Natural killer cell (primary cell): Measurements from ENCODE around the gene DNAJC15. TPM values are rescaled to one million over a fixed set of nuclear protein-coding genes. Genes with fewer than 3 reads are reported as not detected.

Experiments
- ATAC-seq, 3 donors: fragments of 150-1000 bp in 2 of 3; fragments of 200-7000 bp in 1 of 3; cut with Tn5 transposase; 1 replicate in 1 of 3; 2 replicates in 2 of 3; pipeline ENCODE4 v1.10.0; 2021; ENCODE audit warnings: mild to moderate bottlenecking in 2 of 3, moderate library complexity in 2 of 3
- DNase-seq, 2 donors: peaks; one replicate each; pipeline versions ENCODE4 v3.0.0 to v3.0.0-alpha.2; 2013 to 2021; ENCODE audit warnings: mixed read lengths in 1 of 2
- H3K27ac ChIP-seq: one replicate; pipeline ENCODE4 v1.5.1; 2013; ENCODE audit warnings: mild to moderate bottlenecking, low read length
- H3K27me3 ChIP-seq: one replicate; pipeline ENCODE4 v1.6.1; 2013; ENCODE audit warnings: low read length; ENCODE audit not compliant: control insufficient read depth, insufficient read depth
- H3K36me3 ChIP-seq: one replicate; pipeline ENCODE4 v1.6.1; 2013; ENCODE audit warnings: low read length; ENCODE audit not compliant: control insufficient read depth, insufficient read depth
- H3K4me1 ChIP-seq: one replicate; pipeline ENCODE4 v1.6.1; 2013; ENCODE audit warnings: low read length; ENCODE audit not compliant: control insufficient read depth, insufficient read depth
- H3K4me3 ChIP-seq: one replicate; pipeline ENCODE4 v1.5.1; 2013; ENCODE audit warnings: low read length
- H3K9me3 ChIP-seq: one replicate; pipeline ENCODE4 v1.6.1; 2013; ENCODE audit warnings: low read length; ENCODE audit not compliant: control insufficient read depth, insufficient read depth
- H3K27ac Mint-ChIP-seq, 2 donors: one replicate each; pipeline ENCODE4 v1.8.0; 2022; ENCODE audit warnings: mild to moderate bottlenecking in 2 of 2, mixed read lengths in 2 of 2, moderate library complexity in 1 of 2
- H3K27me3 Mint-ChIP-seq, 2 donors: one replicate each; pipeline ENCODE4 v1.8.0; 2022; ENCODE audit warnings: low read depth in 2 of 2, mixed read lengths in 2 of 2
- H3K36me3 Mint-ChIP-seq: one replicate; pipeline ENCODE4 v1.8.0; 2022; ENCODE audit warnings: mixed read lengths
- H3K4me1 Mint-ChIP-seq, 2 donors: one replicate each; pipeline ENCODE4 v1.8.0; 2022; ENCODE audit warnings: mixed read lengths in 2 of 2
- H3K4me3 Mint-ChIP-seq: one replicate; pipeline ENCODE4 v1.8.0; 2022; ENCODE audit warnings: mild to moderate bottlenecking, moderate library complexity, mixed read lengths
- H3K9me3 Mint-ChIP-seq, 2 donors: one replicate each; pipeline ENCODE4 v1.8.0; 2022; ENCODE audit warnings: mixed read lengths in 2 of 2
- WGBS: methylation state at CpG from one replicate; pipeline ENCODE4 v1.1.7; 2013; ENCODE audit warnings: missing lambda C conversion rate; ENCODE audit not compliant: insufficient coverage; 5-methylcytosine and 5-hydroxymethylcytosine counted together
- intact Hi-C: fragments of 100-400 bp; cut with micrococcal nuclease; formaldehyde crosslinking; loops from one replicate; pipeline ENCODE4 v1.14.2; 2022
- total RNA-seq, 4 donors: library from RNA; stranded (reverse); fragments of 120-200 nt in 1 of 4; gene quantifications; one replicate each; pipeline versions ENCODE4 v1.2.3 to v1.2.4, GENCODE V29; 2013 to 2022
- TF ChIP-seq, protein P1 (sequence below): fragments of 200-600 bp; IDR thresholded peaks from one replicate; pipeline ENCODE4 v1.8.0; 2022; ENCODE audit warnings: antibody characterized with exemption

The DNAJC15 gene
- total RNA-seq, 3 donors from 2014 or later (not counting 1 experiment from before 2014, with no cell fraction given), result 7.7 to 10.0 (median 8.3) TPM

- peaks cover 33 to 34% of the 10 kb centered on the region in 2 donors for H3K4me1 Mint-ChIP-seq
- WGBS, result under 1% methylated on average over 44 of the region's 45 CpGs
- no peaks in the 10 kb centered on the region for H3K36me3 Mint-ChIP-seq
- H3K36me3 ChIP-seq, result no peaks in the 10 kb centered on the region
- ATAC-seq (peak; percentile 86 to 91 (median 88)), DNase-seq (peak; percentile 68 to 87)
- no peaks in the 10 kb centered on the region for H3K9me3 Mint-ChIP-seq
- H3K4me3 Mint-ChIP-seq, result peak within 1 kb of the TSS; percentile 95
- no peaks in the 10 kb centered on the region for H3K27me3 Mint-ChIP-seq
- intact Hi-C loops, result loop anchor here (2.0 to 10.0 kb wide), 3 partner anchors 31 to 1583 kb away; partner anchors contain the start of genes DNAJC15 and TSC22D1
- peaks cover 23% of the 10 kb centered on the region for H3K4me1 ChIP-seq
- peak within 1 kb of the TSS; percentile 98 to 99 for H3K27ac Mint-ChIP-seq
- no peaks in the 10 kb centered on the region for H3K9me3 ChIP-seq
- TF ChIP-seq, protein P1, sequence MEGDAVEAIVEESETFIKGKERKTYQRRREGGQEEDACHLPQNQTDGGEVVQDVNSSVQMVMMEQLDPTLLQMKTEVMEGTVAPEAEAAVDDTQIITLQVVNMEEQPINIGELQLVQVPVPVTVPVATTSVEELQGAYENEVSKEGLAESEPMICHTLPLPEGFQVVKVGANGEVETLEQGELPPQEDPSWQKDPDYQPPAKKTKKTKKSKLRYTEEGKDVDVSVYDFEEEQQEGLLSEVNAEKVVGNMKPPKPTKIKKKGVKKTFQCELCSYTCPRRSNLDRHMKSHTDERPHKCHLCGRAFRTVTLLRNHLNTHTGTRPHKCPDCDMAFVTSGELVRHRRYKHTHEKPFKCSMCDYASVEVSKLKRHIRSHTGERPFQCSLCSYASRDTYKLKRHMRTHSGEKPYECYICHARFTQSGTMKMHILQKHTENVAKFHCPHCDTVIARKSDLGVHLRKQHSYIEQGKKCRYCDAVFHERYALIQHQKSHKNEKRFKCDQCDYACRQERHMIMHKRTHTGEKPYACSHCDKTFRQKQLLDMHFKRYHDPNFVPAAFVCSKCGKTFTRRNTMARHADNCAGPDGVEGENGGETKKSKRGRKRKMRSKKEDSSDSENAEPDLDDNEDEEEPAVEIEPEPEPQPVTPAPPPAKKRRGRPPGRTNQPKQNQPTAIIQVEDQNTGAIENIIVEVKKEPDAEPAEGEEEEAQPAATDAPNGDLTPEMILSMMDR, result no peak
- peak within 1 kb of the TSS; percentile 98 for H3K27ac ChIP-seq
- peak within 1 kb of the TSS; percentile 92 for H3K4me3 ChIP-seq
- H3K27me3 ChIP-seq, result no peaks in the 10 kb centered on the region
Measured at GRCh38 chr13:42991898-42992763, 31.3 kb upstream of the DNAJC15 start, which contains the start of gene EPSTI1. TSS of gene EPSTI1 (minus strand) at chr13:42992241. CDS start at chr13:42992165, 76 bp downstream.

GRCh38 chr13:42992764-42993122 is 30.6 kb upstream of the DNAJC15 start:
- H3K9me3 ChIP-seq, result no peaks in the 10 kb centered on the region
- peak overlapping the region; percentile 95 for H3K4me3 Mint-ChIP-seq
- H3K9me3 Mint-ChIP-seq, result no peaks in the 10 kb centered on the region
- peaks cover 33 to 34% of the 10 kb centered on the region in 2 donors for H3K4me1 Mint-ChIP-seq
- H3K4me1 ChIP-seq, result peaks cover 23% of the 10 kb centered on the region
- peak overlapping the region; percentile 92 for H3K4me3 ChIP-seq
- no peak for DNase-seq
- peak in 1 of 3 donors; percentile 1 for ATAC-seq
- 7% methylated on average over 4 of the region's 4 CpGs for WGBS
- no peaks in the 10 kb centered on the region for H3K27me3 ChIP-seq
- no peaks in the 10 kb centered on the region for H3K27me3 Mint-ChIP-seq
- peak overlapping the region; percentile 98 to 99 for H3K27ac Mint-ChIP-seq
- no peaks in the 10 kb centered on the region for H3K36me3 ChIP-seq
- H3K27ac ChIP-seq, result peak overlapping the region; percentile 98
- H3K36me3 Mint-ChIP-seq, result no peaks in the 10 kb centered on the region
- intact Hi-C loops, result loop anchor here (2.0 to 10.0 kb wide), 2 partner anchors 62 to 1582 kb away; partner anchors contain the start of gene TSC22D1
- TF ChIP-seq, protein P1, result no peak

DNA sequence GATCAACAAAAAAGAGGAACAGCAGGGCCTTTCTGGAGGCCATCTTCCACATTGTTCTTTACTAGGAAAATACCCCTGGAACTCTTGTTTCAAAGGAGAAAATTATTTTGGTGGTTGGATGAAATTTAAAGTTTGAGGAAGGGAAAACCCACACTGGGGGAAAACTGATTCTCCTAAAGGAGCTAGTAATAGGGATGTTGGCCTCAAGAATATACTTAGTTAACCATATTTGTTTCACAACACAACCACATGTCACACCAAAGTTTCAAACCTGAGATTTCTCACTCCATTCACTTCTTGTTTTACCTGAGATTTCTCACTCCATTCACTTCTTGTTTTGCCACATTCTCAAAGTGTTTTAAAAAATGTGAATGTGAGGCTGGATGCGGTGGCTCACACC is 28.5 kb upstream of the DNAJC15 start:
- Histone ChIP-seq H3K4me1 (peaks cover 16% of the 10 kb centered on the region), H3K36me3 (no peaks in the 10 kb centered on the region), H3K27ac (no peak overlapping the region), H3K27me3 (no peaks in the 10 kb centered on the region), H3K9me3 (no peaks in the 10 kb centered on the region), H3K4me3 (no peak overlapping the region)
- no peaks in the 10 kb centered on the region for H3K9me3 Mint-ChIP-seq
- ATAC-seq, result no peak
- intact Hi-C loops, result loop anchor here (10.0 kb wide), 1 partner anchor 1580 kb away; the partner anchor contains the start of gene TSC22D1
- no peak overlapping the region for H3K4me3 Mint-ChIP-seq
- H3K27me3 Mint-ChIP-seq, result no peaks in the 10 kb centered on the region
- no peak for DNase-seq
- TF ChIP-seq, protein P1, result no peak
- H3K4me1 Mint-ChIP-seq, result peaks cover 31% of the 10 kb centered on the region in 2 donors
- no peaks in the 10 kb centered on the region for H3K36me3 Mint-ChIP-seq
- no CpG with 5 or more reads among the region's 1 CpG for WGBS
- H3K27ac Mint-ChIP-seq, result peak overlapping the region in 1 of 2 donors; percentile 98
